Testis (tissue), 3 donors: ENCODE measurements around the gene AQP3. TPM values are rescaled to one million over a fixed set of nuclear protein-coding genes. Genes with fewer than 3 reads are reported as not detected.
A peak's percentile ranks its signal among the peaks of the same experiment; 100 is the strongest.
"Not testable (repeated sequence)": the region's sequence is repeated elsewhere in the genome, so short reads cannot be mapped to it uniquely, and the experiment has no call there.

ENCODE experiments used
- DNase-seq: peaks from one replicate; pipeline ENCODE4 v3.0.0-alpha.2; 2019
- H3K27ac ChIP-seq, 2 donors: fragments of 200-600 bp; sonication (generic); one replicate each; pipeline ENCODE4 v1.5.1; 2019
- H3K27me3 ChIP-seq: fragments of 200-600 bp; sonication (generic); one replicate; pipeline ENCODE4 v1.5.1; 2019
- H3K36me3 ChIP-seq: fragments of 200-600 bp; sonication (generic); one replicate; pipeline ENCODE4 v1.5.1; 2017; ENCODE audit warnings: low read depth; ENCODE audit errors: missing control alignments
- H3K4me1 ChIP-seq: fragments of 200-600 bp; sonication (generic); one replicate; pipeline ENCODE4 v1.5.1; 2019
- H3K4me3 ChIP-seq, 2 donors: fragments of 200-600 bp; sonication (generic); one replicate each; pipeline ENCODE4 v1.5.1; 2017 to 2019
- H3K9me3 ChIP-seq: fragments of 200-600 bp; sonication (generic); one replicate; pipeline ENCODE4 v1.5.1; 2017
- POLR2A ChIP-seq: fragments of 450-650 bp; IDR thresholded peaks from one replicate; pipeline ENCODE4 v1.6.1; 2017; ENCODE audit warnings: antibody characterized with exemption, mild to moderate bottlenecking, moderate library complexity
- WGBS, 2 donors: methylation state at CpG; one replicate each; pipeline ENCODE4 v1.1.5; 2018; 5-methylcytosine and 5-hydroxymethylcytosine counted together
- intact Hi-C: fragments of 100-400 bp; cut with DNase I; formaldehyde crosslinking; loops from one replicate; pipeline ENCODE4 v1.15.1; 2023; ENCODE audit warnings: low total_unique reads
- polyA plus RNA-seq: library from polyadenylated mRNA; stranded (reverse); fragments of 350-450 nt; fragmentation: Illumina TruSeq; extraction: RNeasy Lipid Tissue Mini Kit (QIAGEN cat#74804); gene quantifications from one replicate; pipeline ENCODE4 v1.2.3, GENCODE V29; 2014; ENCODE audit warnings: low read depth, low replicate concordance; ENCODE audit not compliant: insufficient read depth
- total RNA-seq, 2 donors: library from RNA; depleted of rRNA; stranded (reverse); fragments of >200 nt; gene quantifications; one replicate each; pipeline ENCODE4 v1.2.3, GENCODE V29; 2016
- TF ChIP-seq, protein P1 (sequence below), 3 experiments: fragments of 450-650 bp in 2 of 3; fragments of 200-600 bp in 1 of 3; sonication (generic) in 1 of 3; IDR thresholded peaks; one replicate each; pipeline ENCODE4 v1.5.1; 2016 to 2019; ENCODE audit warnings: antibody characterized with exemption in 3 of 3, mild to moderate bottlenecking in 2 of 3, moderate library complexity in 1 of 3

Gene AQP3
- total and polyA plus RNA-seq, 3 donors from 2014 or later, result 4.6 to 9.0 (median 6.3) TPM

DNA sequence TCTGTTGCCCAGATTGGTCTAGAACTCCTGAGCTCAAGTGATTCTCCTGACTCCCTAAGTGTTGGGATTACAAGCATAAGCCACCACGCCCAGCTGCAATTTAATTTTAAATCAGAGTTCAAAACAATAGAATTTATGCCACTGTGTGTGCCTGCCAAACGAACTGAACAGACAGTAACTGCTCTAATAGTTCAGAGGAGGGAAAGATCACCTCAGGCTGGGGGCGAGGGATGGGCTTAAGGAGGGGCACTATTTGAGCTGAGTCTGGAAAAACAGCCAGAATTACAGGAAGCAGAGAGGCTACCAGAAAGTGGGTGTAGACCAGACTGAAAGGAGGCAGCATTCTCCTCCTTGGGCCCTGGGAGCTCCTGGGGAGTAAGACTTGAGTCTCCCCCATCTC, 14.1 kb upstream of the AQP3 start:
- WGBS, 2 donors, result 66 to 76% methylated on average over 3 of the region's 3 CpGs
- Histone ChIP-seq H3K9me3 (no peaks in the 10 kb centered on the region), H3K4me1 (no peaks in the 10 kb centered on the region), H3K27me3 (no peaks in the 10 kb centered on the region), H3K36me3 (no peaks in the 10 kb centered on the region), H3K27ac (no peak overlapping the region), H3K4me3 (no peak overlapping the region)
- TF ChIP-seq, protein P1, sequence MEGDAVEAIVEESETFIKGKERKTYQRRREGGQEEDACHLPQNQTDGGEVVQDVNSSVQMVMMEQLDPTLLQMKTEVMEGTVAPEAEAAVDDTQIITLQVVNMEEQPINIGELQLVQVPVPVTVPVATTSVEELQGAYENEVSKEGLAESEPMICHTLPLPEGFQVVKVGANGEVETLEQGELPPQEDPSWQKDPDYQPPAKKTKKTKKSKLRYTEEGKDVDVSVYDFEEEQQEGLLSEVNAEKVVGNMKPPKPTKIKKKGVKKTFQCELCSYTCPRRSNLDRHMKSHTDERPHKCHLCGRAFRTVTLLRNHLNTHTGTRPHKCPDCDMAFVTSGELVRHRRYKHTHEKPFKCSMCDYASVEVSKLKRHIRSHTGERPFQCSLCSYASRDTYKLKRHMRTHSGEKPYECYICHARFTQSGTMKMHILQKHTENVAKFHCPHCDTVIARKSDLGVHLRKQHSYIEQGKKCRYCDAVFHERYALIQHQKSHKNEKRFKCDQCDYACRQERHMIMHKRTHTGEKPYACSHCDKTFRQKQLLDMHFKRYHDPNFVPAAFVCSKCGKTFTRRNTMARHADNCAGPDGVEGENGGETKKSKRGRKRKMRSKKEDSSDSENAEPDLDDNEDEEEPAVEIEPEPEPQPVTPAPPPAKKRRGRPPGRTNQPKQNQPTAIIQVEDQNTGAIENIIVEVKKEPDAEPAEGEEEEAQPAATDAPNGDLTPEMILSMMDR (IDR thresholded peaks at IDR 0.05), result no peak
- TF ChIP-seq POLR2A, result no peak
- no peak for DNase-seq
- intact Hi-C loops, result no loop called here

DNA sequence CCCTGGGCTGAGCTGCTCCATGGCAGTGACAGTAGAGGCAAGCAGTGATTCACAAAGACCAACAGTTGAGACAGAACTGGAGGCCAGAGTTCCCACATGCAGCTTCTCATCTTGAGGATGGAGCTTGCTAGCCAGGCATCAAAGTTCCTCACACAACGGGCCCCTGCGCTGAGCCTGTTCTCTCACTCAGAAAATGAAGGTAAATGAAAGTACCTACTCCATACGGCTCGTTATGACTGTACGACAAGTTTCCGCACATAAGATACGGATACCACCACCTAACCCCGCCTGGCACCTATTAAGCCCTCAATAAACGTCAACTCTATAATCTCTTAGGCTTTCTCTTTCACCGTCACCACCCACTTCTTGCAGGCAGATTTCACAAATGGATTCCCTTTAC, 13.5 kb upstream of the AQP3 start:
- TF ChIP-seq, protein P1 (IDR thresholded peaks at IDR 0.05), result no peak
- no peak for TF ChIP-seq POLR2A
- no peaks in the 10 kb centered on the region for H3K4me1 ChIP-seq
- no peaks in the 10 kb centered on the region for H3K9me3 ChIP-seq
- 86 to 94% methylated on average over 10 of the region's 10 CpGs for WGBS, 2 donors
- no peak for DNase-seq
- no peak overlapping the region for H3K4me3 ChIP-seq
- no peaks in the 10 kb centered on the region for H3K27me3 ChIP-seq
- no peak overlapping the region for H3K27ac ChIP-seq
- intact Hi-C loops, result no loop called here
- no peaks in the 10 kb centered on the region for H3K36me3 ChIP-seq

DNA sequence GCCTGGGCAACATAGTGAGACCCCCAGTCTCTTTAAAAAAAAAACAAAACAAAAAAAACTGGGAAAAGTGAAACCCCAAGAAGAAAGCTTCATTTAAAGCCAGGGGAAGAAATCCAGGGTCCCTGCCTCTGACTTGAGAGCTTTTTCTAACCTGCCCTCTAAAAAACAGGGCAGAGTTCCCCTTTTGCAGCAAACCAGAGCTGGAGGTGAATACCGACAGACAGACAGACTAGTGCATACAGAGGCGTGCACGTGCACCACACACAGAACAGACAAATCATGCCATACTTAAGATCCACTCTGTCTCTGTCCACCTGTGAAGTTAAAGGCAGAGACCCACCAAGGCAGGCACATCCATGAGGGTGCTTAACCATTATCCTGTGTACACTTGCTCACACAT, 11.7 kb upstream of the AQP3 start:
- Histone ChIP-seq H3K27me3 (no peaks in the 10 kb centered on the region), H3K36me3 (no peaks in the 10 kb centered on the region), H3K27ac (no peak overlapping the region), H3K4me1 (no peaks in the 10 kb centered on the region), H3K4me3 (no peak overlapping the region), H3K9me3 (no peaks in the 10 kb centered on the region)
- WGBS, 2 donors, result 78% methylated on average over 3 of the region's 3 CpGs
- TF ChIP-seq, protein P1 (IDR thresholded peaks at IDR 0.05), result no peak
- no peak for TF ChIP-seq POLR2A
- DNase-seq, result no peak
- intact Hi-C loops, result no loop called here

- DNase-seq, result no peak
- H3K9me3 ChIP-seq, result no peaks in the 10 kb centered on the region
- intact Hi-C loops, result no loop called here
- H3K4me1 ChIP-seq, result no peaks in the 10 kb centered on the region
- no peak overlapping the region for H3K27ac ChIP-seq
- no peak overlapping the region for H3K4me3 ChIP-seq
- 81 to 89% methylated on average over 3 to 4 of the region's 4 CpGs for WGBS, 2 donors
- no peaks in the 10 kb centered on the region for H3K36me3 ChIP-seq
- no peaks in the 10 kb centered on the region for H3K27me3 ChIP-seq
- TF ChIP-seq POLR2A, result no peak
- TF ChIP-seq, protein P1 (IDR thresholded peaks at IDR 0.05), result no peak
These were observed 11.1 kb upstream of the AQP3 start for GRCh38 chr9:33458444-33458843.

DNA sequence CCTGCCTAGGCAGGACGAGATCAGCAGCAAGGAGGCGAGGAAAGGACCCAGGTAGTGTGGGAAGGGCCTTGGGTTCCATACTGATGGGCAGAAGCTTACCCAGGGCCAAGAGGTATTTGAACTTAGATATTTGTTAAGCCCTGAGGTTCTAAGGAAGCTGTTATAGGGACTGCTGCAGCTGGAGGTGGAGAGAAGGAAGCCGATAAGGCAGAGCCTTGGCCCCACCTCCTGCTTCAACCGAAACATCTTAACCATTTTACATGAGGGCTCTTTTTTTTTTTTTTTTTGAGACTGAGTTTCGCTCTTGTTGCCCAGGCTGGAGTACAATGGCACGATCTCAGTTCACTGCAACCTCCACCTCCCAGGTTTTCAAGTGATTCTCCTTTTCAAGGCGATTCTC, 8.6 kb upstream of the AQP3 start:
- Histone ChIP-seq H3K36me3 (no peaks in the 10 kb centered on the region), H3K4me3 (no peak overlapping the region), H3K4me1 (no peaks in the 10 kb centered on the region), H3K27me3 (no peaks in the 10 kb centered on the region), H3K27ac (no peak overlapping the region), H3K9me3 (no peaks in the 10 kb centered on the region)
- intact Hi-C loops, result no loop called here
- 66 to 73% methylated on average over 7 of the region's 7 CpGs for WGBS, 2 donors
- peak; percentile 48 for DNase-seq
- TF ChIP-seq, protein P1 (IDR thresholded peaks at IDR 0.05), result no peak
- TF ChIP-seq POLR2A, result no peak

- DNase-seq, H3K27ac ChIP-seq, H3K27me3 ChIP-seq, H3K4me3 ChIP-seq, H3K36me3 ChIP-seq, H3K4me1 ChIP-seq, H3K9me3 ChIP-seq, intact Hi-C loops: not testable (repeated sequence)
- WGBS, 2 donors, result 96 to 98% methylated on average over 8 of the region's 8 CpGs
These were observed 8.1 kb upstream of the AQP3 start for GRCh38 chr9:33455456-33455855.

GRCh38 chr9:33454661-33455026, 7.3 kb upstream of the AQP3 start:
- H3K27me3 ChIP-seq, H3K4me1 ChIP-seq, H3K27ac ChIP-seq, DNase-seq, intact Hi-C loops, H3K9me3 ChIP-seq, H3K36me3 ChIP-seq, H3K4me3 ChIP-seq: not testable (repeated sequence)
- 86 to 90% methylated on average over 5 of the region's 5 CpGs for WGBS, 2 donors
